ENCODE data around the gene TMEM121B. TPM values are rescaled to one million over a fixed set of nuclear protein-coding genes. Genes with fewer than 3 reads are reported as not detected.
"Not testable (repeated sequence)": the region's sequence is repeated elsewhere in the genome, so short reads cannot be mapped to it uniquely, and the experiment has no call there.

The TMEM121B gene
- total RNA-seq, 1 experiment from 2014 or later, result 8.1 TPM

- H3K9me3 Mint-ChIP-seq, result no peaks in the 10 kb centered on the region
- H3K36me3 Mint-ChIP-seq (ENCODE audit: insufficient read depth in 1 of 3, low read depth in 3 of 3), result peaks cover 9 to 27% (median 13%) of the 10 kb centered on the region in 3 experiments
- H3K4me1 Mint-ChIP-seq, result 0 out of 4 replicates have a peak, but pooled peaks cover 0 to 5% of the 10 kb centered on the region in 2 experiments
- no peak overlapping the region for H3K27ac ChIP-seq (ENCODE audit: insufficient read length, low read depth, low read length)
- H3K56ac ChIP-seq (ENCODE audit: insufficient read length, low read depth, low read length), result no peak overlapping the region
- no peak overlapping the region for H2BK15ac ChIP-seq (ENCODE audit: low read depth, low read length)
- H4K91ac ChIP-seq (ENCODE audit: insufficient read length, low read depth, low read length), result no peak overlapping the region
- H3K14ac ChIP-seq (ENCODE audit: insufficient read depth, low read length), result no peak overlapping the region
- H2BK20ac ChIP-seq (ENCODE audit: low read depth, low read length, poor library complexity, severe bottlenecking), result no peak overlapping the region
- H2BK12ac ChIP-seq (ENCODE audit: insufficient read length, low read depth, low read length), result no peak overlapping the region
- H2BK120ac ChIP-seq (ENCODE audit: low read depth, low read length, poor library complexity, severe bottlenecking), result no peak overlapping the region
- no peak overlapping the region for H4K8ac ChIP-seq (replicated peaks; ENCODE audit: insufficient read length, low read depth, low read length)
- no CpG with 5 or more reads among the region's 9 CpGs for WGBS (ENCODE audit: extremely low coverage, insufficient read length, low lambda C conversion rate)
- H3K9ac ChIP-seq (ENCODE audit: extremely low read depth, insufficient read length, low read length), result no peak overlapping the region
- H2AK5ac ChIP-seq (ENCODE audit: insufficient read length, low read length), result no peak overlapping the region
- H3K4me3 Mint-ChIP-seq, result no peak overlapping the region
- no peak overlapping the region for H3K27ac Mint-ChIP-seq
- no peak overlapping the region for H3K23ac ChIP-seq (ENCODE audit: insufficient read length, low read depth, low read length)
- H3K79me2 ChIP-seq (ENCODE audit: insufficient read depth, low read length), result peaks cover 18% of the 10 kb centered on the region; the same call in 1 of the 2 replicates
- no peak overlapping the region for H3K18ac ChIP-seq (ENCODE audit: insufficient read length, low read depth, low read length)
- H3K4me2 ChIP-seq (ENCODE audit: insufficient read depth, insufficient read length, low read length), result no peak overlapping the region
- H2BK5ac ChIP-seq (ENCODE audit: insufficient read length, low read length), result no peak overlapping the region
- no peaks in the 10 kb centered on the region for H3K27me3 ChIP-seq (ENCODE audit: insufficient read depth, low read length)
- no peaks in the 10 kb centered on the region for H3K23me2 ChIP-seq (ENCODE audit: insufficient read length, low read depth, low read length, poor library complexity, severe bottlenecking)
- no peak overlapping the region for H3T11ph ChIP-seq (ENCODE audit: low read length)
- H3K9me3 ChIP-seq (ENCODE audit: control insufficient read depth, low read depth, low read length), result no peaks in the 10 kb centered on the region
- no peak overlapping the region for H4K5ac ChIP-seq (ENCODE audit: insufficient read length, low read depth, low read length)
- H3K4me1 ChIP-seq (ENCODE audit: insufficient read depth, low read length), result no peaks in the 10 kb centered on the region
- H4K20me1 ChIP-seq (ENCODE audit: control insufficient read depth, insufficient read depth, insufficient read length), result no peaks in the 10 kb centered on the region
- no peak overlapping the region for H2AFZ ChIP-seq (ENCODE audit: low read length)
- no peaks in the 10 kb centered on the region for H3K27me3 Mint-ChIP-seq (ENCODE audit: low read depth)
- no peak overlapping the region for H3K4ac ChIP-seq (ENCODE audit: low read depth, low read length)
- H3K79me1 ChIP-seq (ENCODE audit: insufficient read depth, low read depth, low read length, poor library complexity, severe bottlenecking), result peaks cover 6% of the 10 kb centered on the region
- DNase-seq, result no peak
- no peak for TF ChIP-seq CTCF (conservative IDR thresholded peaks at IDR 0.05)
Observed at GRCh38 chr22:17149076-17149815, 28.1 kb upstream of the TMEM121B start.

GRCh38 chr22:17147458-17147857 is 26.3 kb upstream of the TMEM121B start:
- H3K4me3 Mint-ChIP-seq; H2BK20ac ChIP-seq (ENCODE audit: low read depth, low read length, poor library complexity, severe bottlenecking); H3K9me3 ChIP-seq (ENCODE audit: control insufficient read depth, low read depth, low read length); H2AK5ac ChIP-seq (ENCODE audit: insufficient read length, low read length); DNase-seq; H2BK5ac ChIP-seq (ENCODE audit: insufficient read length, low read length); H4K91ac ChIP-seq (ENCODE audit: insufficient read length, low read depth, low read length); H3K27me3 ChIP-seq (ENCODE audit: insufficient read depth, low read length); H2AFZ ChIP-seq (ENCODE audit: low read length); H4K20me1 ChIP-seq (ENCODE audit: control insufficient read depth, insufficient read depth, insufficient read length); H3K79me1 ChIP-seq (ENCODE audit: insufficient read depth, low read depth, low read length, poor library complexity, severe bottlenecking); H3K23me2 ChIP-seq (ENCODE audit: insufficient read length, low read depth, low read length, poor library complexity, severe bottlenecking); H3K4me1 Mint-ChIP-seq; H3K4me2 ChIP-seq (ENCODE audit: insufficient read depth, insufficient read length, low read length); H3K56ac ChIP-seq (ENCODE audit: insufficient read length, low read depth, low read length); H3K4ac ChIP-seq (ENCODE audit: low read depth, low read length); H3K79me2 ChIP-seq (ENCODE audit: insufficient read depth, low read length); H3K18ac ChIP-seq (ENCODE audit: insufficient read length, low read depth, low read length); H3K14ac ChIP-seq (ENCODE audit: insufficient read depth, low read length); H3K9me3 Mint-ChIP-seq; H2BK12ac ChIP-seq (ENCODE audit: insufficient read length, low read depth, low read length); H3K9ac ChIP-seq (ENCODE audit: extremely low read depth, insufficient read length, low read length); H3K27ac ChIP-seq (ENCODE audit: insufficient read length, low read depth, low read length); H3K27me3 Mint-ChIP-seq (ENCODE audit: low read depth); H3T11ph ChIP-seq (ENCODE audit: low read length); H4K8ac ChIP-seq (replicated peaks; ENCODE audit: insufficient read length, low read depth, low read length); H3K4me1 ChIP-seq (ENCODE audit: insufficient read depth, low read length); H3K23ac ChIP-seq (ENCODE audit: insufficient read length, low read depth, low read length); H2BK120ac ChIP-seq (ENCODE audit: low read depth, low read length, poor library complexity, severe bottlenecking); H4K5ac ChIP-seq (ENCODE audit: insufficient read length, low read depth, low read length); H2BK15ac ChIP-seq (ENCODE audit: low read depth, low read length): not testable (repeated sequence)
- H3K27ac Mint-ChIP-seq, result peak overlapping the region in 1 of 3 experiments; percentile 68; a peak in 2 of 7 replicates
- peaks cover 15 to 41% (median 27%) of the 10 kb centered on the region in 3 experiments for H3K36me3 Mint-ChIP-seq (ENCODE audit: insufficient read depth in 1 of 3, low read depth in 3 of 3)
- WGBS (ENCODE audit: extremely low coverage, insufficient read length, low lambda C conversion rate), result no CpG with 5 or more reads among the region's 30 CpGs

Data from H9 (cell line).